ENCODE data around the gene WDR82. TPM values are rescaled to one million over a fixed set of nuclear protein-coding genes. Genes with fewer than 3 reads are reported as not detected.

The WDR82 gene
- total RNA-seq, 4 donors from 2014 or later, result 29.7 to 44.0 (median 38.3) TPM

DNA sequence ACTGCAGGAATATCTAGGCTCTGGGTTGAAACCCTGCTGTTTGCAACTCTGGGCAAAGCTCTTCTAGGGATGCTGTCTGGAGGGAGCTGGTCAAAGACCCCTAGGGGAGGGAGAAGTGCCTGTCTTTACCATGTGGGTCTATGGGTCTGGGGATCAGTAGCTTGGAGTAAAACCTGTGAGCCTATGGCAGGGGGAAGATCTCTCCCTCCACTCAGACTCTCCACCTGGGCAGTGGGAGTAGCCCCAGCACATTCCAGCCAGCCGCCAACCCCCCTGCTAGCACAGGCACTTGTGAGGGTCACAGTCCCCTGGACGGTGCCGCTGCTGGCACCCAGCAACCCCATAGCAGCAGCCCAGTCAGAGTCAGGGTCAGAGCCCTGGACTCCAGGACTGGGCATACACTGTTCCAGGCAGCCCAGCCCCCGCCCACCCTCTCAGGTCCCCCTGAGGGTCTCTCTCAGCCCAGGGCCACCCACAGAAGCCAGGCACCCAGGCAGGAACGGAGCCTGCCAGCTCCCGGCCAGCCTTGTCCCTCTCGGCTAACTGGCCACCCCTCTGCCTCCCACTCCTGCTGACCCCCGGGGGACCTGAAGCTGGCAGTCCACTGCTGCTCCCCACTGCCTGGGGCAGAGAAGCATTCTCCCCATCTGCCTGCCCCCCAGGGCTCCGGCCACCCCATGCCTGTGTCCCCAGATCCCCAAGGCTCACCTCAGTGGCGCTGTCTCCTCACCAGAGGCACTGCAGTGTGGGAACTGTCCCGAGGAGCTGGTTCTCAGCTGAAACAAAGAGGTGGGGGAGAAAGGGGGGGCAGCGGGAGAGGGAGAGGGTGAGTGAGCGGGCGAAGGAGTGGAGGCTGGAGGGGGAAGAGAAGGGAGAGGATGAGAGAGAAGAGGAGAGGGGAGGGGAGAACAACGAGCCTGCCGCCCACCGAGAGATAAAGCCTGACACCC is 20.0 kb upstream of the WDR82 start:
- H3K9me3 ChIP-seq, result no peaks in the 10 kb centered on the region
- DNase-seq, result no peak
- peaks cover 0 to 32% (median 0%) of the 10 kb centered on the region in 4 donors for H3K4me1 ChIP-seq
- no peak overlapping the region for H3K4me3 ChIP-seq
- H3K36me3 ChIP-seq, result peaks cover 0 to 11% (median 0%) of the 10 kb centered on the region in 3 donors
- H3K27ac ChIP-seq, result no peak overlapping the region
- H3K27me3 ChIP-seq, result no peaks in the 10 kb centered on the region
- no peak for TF ChIP-seq POLR2A (IDR thresholded peaks at IDR 0.05)
- TF ChIP-seq, protein P1, sequence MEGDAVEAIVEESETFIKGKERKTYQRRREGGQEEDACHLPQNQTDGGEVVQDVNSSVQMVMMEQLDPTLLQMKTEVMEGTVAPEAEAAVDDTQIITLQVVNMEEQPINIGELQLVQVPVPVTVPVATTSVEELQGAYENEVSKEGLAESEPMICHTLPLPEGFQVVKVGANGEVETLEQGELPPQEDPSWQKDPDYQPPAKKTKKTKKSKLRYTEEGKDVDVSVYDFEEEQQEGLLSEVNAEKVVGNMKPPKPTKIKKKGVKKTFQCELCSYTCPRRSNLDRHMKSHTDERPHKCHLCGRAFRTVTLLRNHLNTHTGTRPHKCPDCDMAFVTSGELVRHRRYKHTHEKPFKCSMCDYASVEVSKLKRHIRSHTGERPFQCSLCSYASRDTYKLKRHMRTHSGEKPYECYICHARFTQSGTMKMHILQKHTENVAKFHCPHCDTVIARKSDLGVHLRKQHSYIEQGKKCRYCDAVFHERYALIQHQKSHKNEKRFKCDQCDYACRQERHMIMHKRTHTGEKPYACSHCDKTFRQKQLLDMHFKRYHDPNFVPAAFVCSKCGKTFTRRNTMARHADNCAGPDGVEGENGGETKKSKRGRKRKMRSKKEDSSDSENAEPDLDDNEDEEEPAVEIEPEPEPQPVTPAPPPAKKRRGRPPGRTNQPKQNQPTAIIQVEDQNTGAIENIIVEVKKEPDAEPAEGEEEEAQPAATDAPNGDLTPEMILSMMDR (IDR thresholded peaks at IDR 0.05), result no peak

DNA sequence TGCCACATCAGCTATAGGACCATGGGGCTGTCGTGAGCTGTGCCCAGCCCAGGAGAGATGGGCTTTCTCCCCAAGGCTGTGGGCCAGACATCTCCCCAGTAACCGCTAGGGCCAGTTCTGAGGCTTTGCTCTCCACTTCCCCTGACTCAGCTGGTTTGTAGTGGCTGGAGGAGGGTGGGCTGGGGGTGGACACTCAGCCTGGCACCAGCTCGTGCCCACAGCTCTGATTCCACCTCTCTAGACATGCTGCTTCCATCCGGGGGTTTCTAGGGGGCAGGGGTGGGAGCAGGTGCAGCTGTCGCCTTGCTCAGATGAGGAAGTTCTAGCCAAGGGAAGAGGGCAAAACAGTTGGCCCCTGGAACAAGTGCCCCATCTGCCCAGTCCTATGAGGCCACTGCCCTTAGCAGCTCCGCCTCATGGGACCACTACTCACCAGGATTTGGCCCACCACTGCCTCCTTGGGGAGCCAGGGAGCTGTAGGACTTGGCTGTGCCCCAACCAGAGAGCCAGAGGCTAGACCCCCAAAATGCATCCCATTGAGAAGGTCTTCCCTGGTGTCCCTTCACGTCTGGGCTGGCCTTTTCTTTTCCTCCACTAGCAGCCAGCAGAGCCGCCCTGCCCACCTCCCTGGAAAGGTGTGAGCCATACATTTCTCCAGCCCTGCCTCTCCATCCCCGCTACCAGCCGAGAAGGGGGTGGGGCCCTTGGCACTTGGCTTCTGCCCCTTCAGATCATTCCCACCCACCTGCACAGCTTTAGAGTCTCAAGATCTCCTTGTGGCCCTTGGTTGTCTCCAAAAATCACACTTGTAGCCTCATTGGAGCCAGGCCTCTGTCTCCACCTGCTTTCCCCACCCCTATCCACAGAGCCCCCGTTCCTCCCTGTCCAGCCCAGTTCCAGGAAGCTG is 19.0 kb upstream of the WDR82 start:
- Histone ChIP-seq H3K4me3 (no peak overlapping the region), H3K27ac (no peak overlapping the region), H3K36me3 (peaks cover 0 to 20% (median 0%) of the 10 kb centered on the region in 3 donors), H3K4me1 (peaks cover 0 to 35% (median 0%) of the 10 kb centered on the region in 4 donors), H3K27me3 (no peaks in the 10 kb centered on the region), H3K9me3 (no peaks in the 10 kb centered on the region)
- TF ChIP-seq POLR2A (IDR thresholded peaks at IDR 0.05), result no peak
- TF ChIP-seq, protein P1 (IDR thresholded peaks at IDR 0.05), result no peak
- DNase-seq, result no peak

DNA sequence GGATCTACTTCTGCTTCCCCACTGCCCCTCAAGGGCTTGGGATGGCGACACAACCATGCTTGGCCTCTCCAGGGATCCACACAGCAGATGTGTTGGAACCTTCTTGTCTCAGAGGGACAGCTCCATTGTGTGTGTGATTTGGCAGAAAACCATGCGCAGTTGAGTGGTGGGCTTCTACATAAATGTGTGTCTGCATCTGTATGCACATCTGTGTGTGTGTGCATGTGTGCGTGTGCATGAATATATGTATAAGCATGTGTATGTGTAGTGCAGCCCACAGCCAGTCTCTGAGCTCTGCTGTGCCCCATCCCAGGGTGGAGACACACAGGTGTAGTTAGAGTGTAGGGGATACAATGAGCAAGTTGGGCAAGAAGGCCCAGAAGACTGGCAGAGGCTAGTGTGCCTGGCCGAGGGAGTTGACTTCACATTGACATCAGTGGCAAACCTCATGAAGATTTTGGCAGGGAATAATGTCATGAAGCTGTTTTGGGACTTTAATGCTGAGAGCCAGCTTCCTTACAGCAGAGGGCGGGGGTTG is 17.3 kb upstream of the WDR82 start:
- no peak for TF ChIP-seq POLR2A (IDR thresholded peaks at IDR 0.05)
- TF ChIP-seq, protein P1 (IDR thresholded peaks at IDR 0.05), result no peak
- DNase-seq, result no peak
- Histone ChIP-seq H3K4me1 (peaks cover 0 to 51% (median 0%) of the 10 kb centered on the region in 4 donors), H3K36me3 (peaks cover 0 to 27% (median 0%) of the 10 kb centered on the region in 3 donors), H3K4me3 (no peak overlapping the region), H3K27me3 (no peaks in the 10 kb centered on the region), H3K27ac (no peak overlapping the region), H3K9me3 (no peaks in the 10 kb centered on the region)

DNA sequence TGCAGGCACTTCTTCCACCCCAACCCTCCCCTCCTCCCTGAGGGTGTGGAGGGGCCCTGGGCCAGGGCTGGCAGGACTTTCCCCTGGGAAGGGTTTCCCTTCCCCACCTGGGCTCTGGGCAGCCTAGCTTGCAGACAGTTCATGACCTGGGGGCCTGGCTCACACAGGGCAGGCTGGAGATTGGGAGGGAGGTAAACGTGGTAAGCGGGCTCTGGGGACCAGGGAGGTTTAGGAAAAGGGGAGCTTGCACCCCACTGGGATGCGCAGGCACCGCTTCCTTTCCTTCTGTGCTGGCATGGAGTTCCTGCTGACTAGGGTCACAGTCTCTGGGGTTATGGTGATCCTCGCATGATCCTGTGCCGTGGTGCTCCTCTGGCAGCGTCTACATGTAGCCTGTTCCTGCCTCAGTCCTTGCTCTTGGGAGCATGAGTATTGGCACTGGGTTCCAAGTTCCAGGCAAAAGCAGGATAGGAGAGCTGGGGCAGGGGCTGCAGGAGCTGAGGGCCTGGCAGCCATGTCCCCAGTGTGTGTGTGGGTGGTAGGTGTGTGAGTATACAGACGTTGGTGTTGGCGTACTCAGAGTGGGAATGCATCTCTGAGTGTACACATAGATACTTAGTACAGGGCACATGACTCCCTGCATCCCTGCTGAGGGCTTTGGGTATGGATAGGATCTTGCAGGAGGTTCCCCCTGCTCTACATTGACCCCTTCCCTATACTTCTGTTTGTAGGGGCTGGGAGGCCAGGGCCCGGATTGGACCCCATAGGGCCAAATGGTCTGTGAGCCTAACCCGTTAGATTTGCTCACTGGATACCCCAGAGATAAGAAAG is 16.1 kb upstream of the WDR82 start:
- Histone ChIP-seq H3K27me3 (no peaks in the 10 kb centered on the region), H3K36me3 (peaks cover 0 to 27% (median 0%) of the 10 kb centered on the region in 3 donors), H3K4me3 (no peak overlapping the region), H3K27ac (no peak overlapping the region), H3K4me1 (peaks cover 0 to 42% (median under 1%) of the 10 kb centered on the region in 4 donors), H3K9me3 (no peaks in the 10 kb centered on the region)
- TF ChIP-seq, protein P1 (IDR thresholded peaks at IDR 0.05), result no peak
- no peak for TF ChIP-seq POLR2A (IDR thresholded peaks at IDR 0.05)
- DNase-seq, result peak in 1 of 3 donors; percentile 40

All from Peyer's patch (tissue), 4 donors.